HEK293 (cell line): ENCODE measurements around the gene IDH3B.

Source experiments
- GLIS2 ChIP-seq: fragments of 450-650 bp; formaldehyde crosslinking; IDR thresholded peaks from 2 replicates; pipeline ENCODE4 v1.5.1; 2016; ENCODE audit warnings: missing biosample characterization, missing genetic modification characterization
- TCF7L2 ChIP-seq: IDR thresholded peaks from 2 replicates; pipeline ENCODE4 v1.6.1; 2011; ENCODE audit warnings: low read depth, mild to moderate bottlenecking, inconsistent platforms, low read length, moderate library complexity, borderline replicate concordance
- ZEB2 ChIP-seq: fragments of 450-650 bp; formaldehyde crosslinking; IDR thresholded peaks from 2 replicates; pipeline ENCODE4 v1.5.1; 2016; ENCODE audit warnings: missing biosample characterization, missing genetic modification characterization
- ZFP37 ChIP-seq: fragments of 450-650 bp; formaldehyde crosslinking; IDR thresholded peaks from 2 replicates; pipeline ENCODE4 v1.5.1; 2016; ENCODE audit warnings: missing biosample characterization, missing genetic modification characterization
- ZNF239 ChIP-seq: fragments of 450-650 bp; formaldehyde crosslinking; IDR thresholded peaks from 2 replicates; pipeline ENCODE4 v1.5.1; 2016; ENCODE audit warnings: missing biosample characterization, missing genetic modification characterization
- ZNF571 ChIP-seq: fragments of 450-650 bp; formaldehyde crosslinking; IDR thresholded peaks from 2 replicates; pipeline ENCODE4 v1.5.0; 2017; ENCODE audit warnings: missing biosample characterization, missing genetic modification characterization
- ZNF664 ChIP-seq: fragments of 450-650 bp; formaldehyde crosslinking; IDR thresholded peaks from 2 replicates; pipeline ENCODE4 v1.5.1; 2016; ENCODE audit warnings: missing biosample characterization, missing genetic modification characterization
- ZNF677 ChIP-seq: fragments of 450-650 bp; IDR thresholded peaks from 2 replicates; pipeline ENCODE4 v1.5.0; 2018; ENCODE audit warnings: missing biosample characterization, mild to moderate bottlenecking, missing genetic modification characterization, moderate library complexity
- TF ChIP-seq, protein P1 (sequence below): fragments of 450-650 bp; formaldehyde crosslinking; IDR thresholded peaks from 2 replicates; pipeline ENCODE4 v1.5.1; 2016; ENCODE audit warnings: missing biosample characterization, missing genetic modification characterization
- TF ChIP-seq, protein P2 (sequence below): fragments of 450-650 bp; formaldehyde crosslinking; IDR thresholded peaks from 2 replicates; pipeline ENCODE4 v1.5.1; 2016; ENCODE audit warnings: missing biosample characterization, missing genetic modification characterization
- TF ChIP-seq, protein P3 (sequence below): fragments of 450-650 bp; formaldehyde crosslinking; IDR thresholded peaks from 2 replicates; pipeline ENCODE4 v1.5.1; 2016; ENCODE audit warnings: missing biosample characterization, missing genetic modification characterization
- TF ChIP-seq, protein P4 (sequence below): fragments of 450-650 bp; formaldehyde crosslinking; IDR thresholded peaks from 2 replicates; pipeline ENCODE4; 2016; ENCODE audit warnings: missing biosample characterization, missing genetic modification characterization

DNA sequence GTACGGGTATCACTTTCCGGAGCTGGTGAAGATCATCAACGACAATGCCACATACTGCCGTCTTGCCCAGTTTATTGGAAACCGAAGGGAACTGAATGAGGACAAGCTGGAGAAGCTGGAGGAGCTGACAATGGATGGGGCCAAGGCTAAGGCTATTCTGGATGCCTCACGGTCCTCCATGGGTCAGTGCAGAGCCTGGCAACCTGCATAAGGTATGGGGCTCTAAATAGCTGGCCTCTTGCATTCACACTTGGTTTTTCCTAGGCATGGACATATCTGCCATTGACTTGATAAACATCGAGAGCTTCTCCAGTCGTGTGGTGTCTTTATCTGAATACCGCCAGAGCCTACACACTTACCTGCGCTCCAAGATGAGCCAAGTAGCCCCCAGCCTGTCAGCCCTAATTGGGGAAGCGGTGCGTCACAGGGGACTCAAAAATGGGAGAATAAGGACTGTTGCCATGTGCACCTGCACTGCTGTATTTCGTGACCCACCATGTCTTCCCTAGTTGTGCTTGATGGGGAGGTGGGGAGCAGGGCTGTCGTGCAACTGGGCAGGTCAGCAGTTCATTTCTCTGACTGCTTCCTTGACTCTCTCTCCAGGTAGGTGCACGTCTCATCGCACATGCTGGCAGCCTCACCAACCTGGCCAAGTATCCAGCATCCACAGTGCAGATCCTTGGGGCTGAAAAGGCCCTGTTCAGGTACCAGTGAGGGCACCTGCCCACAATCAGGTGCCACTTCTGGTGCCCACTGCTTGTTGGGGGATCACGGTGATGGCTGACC, 8.5 kb downstream of the IDH3B start:
- TF ChIP-seq TCF7L2 (no peak), ZNF664 (no peak), ZEB2 (tag by site-specific recombination) (no peak), GLIS2 (tag by site-specific recombination) (no peak), ZNF571 (no peak), ZNF239 (tag by site-specific recombination) (no peak), ZFP37 (tag by site-specific recombination) (no peak), ZNF677 (tag by site-specific recombination) (no peak)
- TF ChIP-seq, protein P1, sequence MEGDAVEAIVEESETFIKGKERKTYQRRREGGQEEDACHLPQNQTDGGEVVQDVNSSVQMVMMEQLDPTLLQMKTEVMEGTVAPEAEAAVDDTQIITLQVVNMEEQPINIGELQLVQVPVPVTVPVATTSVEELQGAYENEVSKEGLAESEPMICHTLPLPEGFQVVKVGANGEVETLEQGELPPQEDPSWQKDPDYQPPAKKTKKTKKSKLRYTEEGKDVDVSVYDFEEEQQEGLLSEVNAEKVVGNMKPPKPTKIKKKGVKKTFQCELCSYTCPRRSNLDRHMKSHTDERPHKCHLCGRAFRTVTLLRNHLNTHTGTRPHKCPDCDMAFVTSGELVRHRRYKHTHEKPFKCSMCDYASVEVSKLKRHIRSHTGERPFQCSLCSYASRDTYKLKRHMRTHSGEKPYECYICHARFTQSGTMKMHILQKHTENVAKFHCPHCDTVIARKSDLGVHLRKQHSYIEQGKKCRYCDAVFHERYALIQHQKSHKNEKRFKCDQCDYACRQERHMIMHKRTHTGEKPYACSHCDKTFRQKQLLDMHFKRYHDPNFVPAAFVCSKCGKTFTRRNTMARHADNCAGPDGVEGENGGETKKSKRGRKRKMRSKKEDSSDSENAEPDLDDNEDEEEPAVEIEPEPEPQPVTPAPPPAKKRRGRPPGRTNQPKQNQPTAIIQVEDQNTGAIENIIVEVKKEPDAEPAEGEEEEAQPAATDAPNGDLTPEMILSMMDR (tag by site-specific recombination) = no peak
- TF ChIP-seq, protein P2, sequence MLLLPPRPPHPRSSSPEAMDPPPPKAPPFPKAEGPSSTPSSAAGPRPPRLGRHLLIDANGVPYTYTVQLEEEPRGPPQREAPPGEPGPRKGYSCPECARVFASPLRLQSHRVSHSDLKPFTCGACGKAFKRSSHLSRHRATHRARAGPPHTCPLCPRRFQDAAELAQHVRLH (tag by site-specific recombination) = no peak
- TF ChIP-seq, protein P3, sequence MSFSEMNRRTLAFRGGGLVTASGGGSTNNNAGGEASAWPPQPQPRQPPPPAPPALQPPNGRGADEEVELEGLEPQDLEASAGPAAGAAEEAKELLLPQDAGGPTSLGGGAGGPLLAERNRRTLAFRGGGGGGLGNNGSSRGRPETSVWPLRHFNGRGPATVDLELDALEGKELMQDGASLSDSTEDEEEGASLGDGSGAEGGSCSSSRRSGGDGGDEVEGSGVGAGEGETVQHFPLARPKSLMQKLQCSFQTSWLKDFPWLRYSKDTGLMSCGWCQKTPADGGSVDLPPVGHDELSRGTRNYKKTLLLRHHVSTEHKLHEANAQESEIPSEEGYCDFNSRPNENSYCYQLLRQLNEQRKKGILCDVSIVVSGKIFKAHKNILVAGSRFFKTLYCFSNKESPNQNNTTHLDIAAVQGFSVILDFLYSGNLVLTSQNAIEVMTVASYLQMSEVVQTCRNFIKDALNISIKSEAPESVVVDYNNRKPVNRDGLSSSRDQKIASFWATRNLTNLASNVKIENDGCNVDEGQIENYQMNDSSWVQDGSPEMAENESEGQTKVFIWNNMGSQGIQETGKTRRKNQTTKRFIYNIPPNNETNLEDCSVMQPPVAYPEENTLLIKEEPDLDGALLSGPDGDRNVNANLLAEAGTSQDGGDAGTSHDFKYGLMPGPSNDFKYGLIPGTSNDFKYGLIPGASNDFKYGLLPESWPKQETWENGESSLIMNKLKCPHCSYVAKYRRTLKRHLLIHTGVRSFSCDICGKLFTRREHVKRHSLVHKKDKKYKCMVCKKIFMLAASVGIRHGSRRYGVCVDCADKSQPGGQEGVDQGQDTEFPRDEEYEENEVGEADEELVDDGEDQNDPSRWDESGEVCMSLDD = no peak
- TF ChIP-seq, protein P4, sequence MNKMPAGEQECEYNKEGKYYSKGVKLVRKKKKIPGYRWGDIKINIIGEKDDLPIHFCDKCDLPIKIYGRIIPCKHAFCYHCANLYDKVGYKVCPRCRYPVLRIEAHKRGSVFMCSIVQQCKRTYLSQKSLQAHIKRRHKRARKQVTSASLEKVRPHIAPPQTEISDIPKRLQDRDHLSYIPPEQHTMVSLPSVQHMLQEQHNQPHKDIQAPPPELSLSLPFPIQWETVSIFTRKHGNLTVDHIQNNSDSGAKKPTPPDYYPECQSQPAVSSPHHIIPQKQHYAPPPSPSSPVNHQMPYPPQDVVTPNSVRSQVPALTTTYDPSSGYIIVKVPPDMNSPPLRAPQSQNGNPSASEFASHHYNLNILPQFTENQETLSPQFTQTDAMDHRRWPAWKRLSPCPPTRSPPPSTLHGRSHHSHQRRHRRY = no peak
